ENCODE results near the gene ZNF236. TPM values are rescaled to one million over a fixed set of nuclear protein-coding genes. Genes with fewer than 3 reads are reported as not detected.

The ZNF236 gene
- polyA plus RNA-seq, 1 donor from 2014 or later = 7.7 TPM

DNA sequence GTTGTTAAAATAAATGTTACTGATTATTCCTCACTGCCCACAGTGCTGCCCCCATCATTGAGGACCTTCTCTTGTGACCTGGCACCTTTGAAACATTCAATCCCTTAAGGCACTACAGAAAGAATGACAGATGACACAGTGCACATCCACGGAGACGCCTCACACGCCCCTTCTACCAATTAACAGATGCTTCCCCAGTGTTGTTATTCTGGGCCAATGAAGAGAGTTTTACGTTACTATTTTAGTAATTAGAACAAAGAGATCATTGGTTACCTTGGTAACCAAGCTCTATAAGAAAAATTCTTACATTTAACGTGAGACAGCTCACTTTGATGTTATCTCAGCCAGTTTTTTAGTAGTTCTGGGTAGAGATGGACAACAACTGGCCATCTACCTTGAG, 152.0 kb downstream of the ZNF236 start:
- Histone ChIP-seq H3K4me3 (ENCODE audit: low read length) (no peak overlapping the region), H3K9me2 (ENCODE audit: insufficient read depth, low read length) (no peaks in the 10 kb centered on the region), H3K27ac (ENCODE audit: low read length) (no peak overlapping the region), H3K4me2 (ENCODE audit: low read length) (no peak overlapping the region), H3K36me3 (ENCODE audit: insufficient read depth, low read length) (no peaks in the 10 kb centered on the region), H3F3A (ENCODE audit: insufficient read depth, low read length, poor library complexity, severe bottlenecking) (no peaks in the 10 kb centered on the region), H3K9me3 (ENCODE audit: low read length) (no peaks in the 10 kb centered on the region), H3K9ac (ENCODE audit: low read length) (no peak overlapping the region), H3K79me2 (replicated peaks; ENCODE audit: insufficient read depth, low read length) (no peaks in the 10 kb centered on the region), H3K27me3 (ENCODE audit: insufficient read depth, low read depth, low read length) (no peaks in the 10 kb centered on the region), H4K20me1 (ENCODE audit: insufficient read depth) (no peaks in the 10 kb centered on the region), H2AFZ (ENCODE audit: low read depth, low read length) (no peak overlapping the region)
- TF ChIP-seq EP300 (conservative IDR thresholded peaks at IDR 0.05; ENCODE audit: poor library complexity, severe bottlenecking) (no peak), POLR2AphosphoS5 (IDR thresholded peaks at IDR 0.05) (no peak), EZH2 (IDR thresholded peaks at IDR 0.05; ENCODE audit: borderline replicate concordance, insufficient read depth, low read length, poor library complexity, severe bottlenecking) (no peak), RAD21 (conservative IDR thresholded peaks at IDR 0.05) (no peak), SMC3 (conservative IDR thresholded peaks at IDR 0.05; ENCODE audit: poor library complexity) (no peak), TAF1 (IDR thresholded peaks at IDR 0.05; ENCODE audit: low read depth) (no peak)
- TF ChIP-seq, protein P1, sequence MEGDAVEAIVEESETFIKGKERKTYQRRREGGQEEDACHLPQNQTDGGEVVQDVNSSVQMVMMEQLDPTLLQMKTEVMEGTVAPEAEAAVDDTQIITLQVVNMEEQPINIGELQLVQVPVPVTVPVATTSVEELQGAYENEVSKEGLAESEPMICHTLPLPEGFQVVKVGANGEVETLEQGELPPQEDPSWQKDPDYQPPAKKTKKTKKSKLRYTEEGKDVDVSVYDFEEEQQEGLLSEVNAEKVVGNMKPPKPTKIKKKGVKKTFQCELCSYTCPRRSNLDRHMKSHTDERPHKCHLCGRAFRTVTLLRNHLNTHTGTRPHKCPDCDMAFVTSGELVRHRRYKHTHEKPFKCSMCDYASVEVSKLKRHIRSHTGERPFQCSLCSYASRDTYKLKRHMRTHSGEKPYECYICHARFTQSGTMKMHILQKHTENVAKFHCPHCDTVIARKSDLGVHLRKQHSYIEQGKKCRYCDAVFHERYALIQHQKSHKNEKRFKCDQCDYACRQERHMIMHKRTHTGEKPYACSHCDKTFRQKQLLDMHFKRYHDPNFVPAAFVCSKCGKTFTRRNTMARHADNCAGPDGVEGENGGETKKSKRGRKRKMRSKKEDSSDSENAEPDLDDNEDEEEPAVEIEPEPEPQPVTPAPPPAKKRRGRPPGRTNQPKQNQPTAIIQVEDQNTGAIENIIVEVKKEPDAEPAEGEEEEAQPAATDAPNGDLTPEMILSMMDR (IDR thresholded peaks at IDR 0.05; ENCODE audit: poor library complexity, severe bottlenecking) = no peak
- TF ChIP-seq, protein P2, sequence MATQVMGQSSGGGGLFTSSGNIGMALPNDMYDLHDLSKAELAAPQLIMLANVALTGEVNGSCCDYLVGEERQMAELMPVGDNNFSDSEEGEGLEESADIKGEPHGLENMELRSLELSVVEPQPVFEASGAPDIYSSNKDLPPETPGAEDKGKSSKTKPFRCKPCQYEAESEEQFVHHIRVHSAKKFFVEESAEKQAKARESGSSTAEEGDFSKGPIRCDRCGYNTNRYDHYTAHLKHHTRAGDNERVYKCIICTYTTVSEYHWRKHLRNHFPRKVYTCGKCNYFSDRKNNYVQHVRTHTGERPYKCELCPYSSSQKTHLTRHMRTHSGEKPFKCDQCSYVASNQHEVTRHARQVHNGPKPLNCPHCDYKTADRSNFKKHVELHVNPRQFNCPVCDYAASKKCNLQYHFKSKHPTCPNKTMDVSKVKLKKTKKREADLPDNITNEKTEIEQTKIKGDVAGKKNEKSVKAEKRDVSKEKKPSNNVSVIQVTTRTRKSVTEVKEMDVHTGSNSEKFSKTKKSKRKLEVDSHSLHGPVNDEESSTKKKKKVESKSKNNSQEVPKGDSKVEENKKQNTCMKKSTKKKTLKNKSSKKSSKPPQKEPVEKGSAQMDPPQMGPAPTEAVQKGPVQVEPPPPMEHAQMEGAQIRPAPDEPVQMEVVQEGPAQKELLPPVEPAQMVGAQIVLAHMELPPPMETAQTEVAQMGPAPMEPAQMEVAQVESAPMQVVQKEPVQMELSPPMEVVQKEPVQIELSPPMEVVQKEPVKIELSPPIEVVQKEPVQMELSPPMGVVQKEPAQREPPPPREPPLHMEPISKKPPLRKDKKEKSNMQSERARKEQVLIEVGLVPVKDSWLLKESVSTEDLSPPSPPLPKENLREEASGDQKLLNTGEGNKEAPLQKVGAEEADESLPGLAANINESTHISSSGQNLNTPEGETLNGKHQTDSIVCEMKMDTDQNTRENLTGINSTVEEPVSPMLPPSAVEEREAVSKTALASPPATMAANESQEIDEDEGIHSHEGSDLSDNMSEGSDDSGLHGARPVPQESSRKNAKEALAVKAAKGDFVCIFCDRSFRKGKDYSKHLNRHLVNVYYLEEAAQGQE (IDR thresholded peaks at IDR 0.05; ENCODE audit: borderline replicate concordance) = no peak

DNA sequence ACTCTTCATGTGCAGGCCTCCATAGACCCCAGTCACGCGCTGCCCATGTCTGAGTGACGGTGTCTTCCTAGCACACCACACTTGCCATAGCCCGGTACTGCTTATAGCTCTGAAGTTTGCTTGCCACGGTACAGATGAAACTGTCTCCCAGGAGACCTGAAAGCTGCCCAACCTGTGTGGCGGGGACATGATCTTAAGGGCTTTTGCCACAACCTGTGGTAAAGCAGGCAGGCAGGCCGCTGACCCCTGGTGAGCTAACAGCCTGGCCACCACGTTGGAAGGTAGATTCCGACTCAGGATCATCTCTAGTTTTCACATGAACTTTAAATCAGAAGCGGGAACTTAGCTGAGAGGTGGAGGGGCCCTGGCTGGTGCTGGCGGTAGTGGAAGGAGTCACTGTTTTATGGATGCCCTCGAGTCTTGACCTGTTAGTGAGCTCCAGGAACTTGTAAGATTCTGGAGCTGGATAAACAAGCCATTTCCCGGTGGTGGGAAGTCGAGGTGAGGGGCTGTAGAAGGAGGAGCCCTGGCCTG, 153.3 kb downstream of the ZNF236 start:
- no peak overlapping the region for H2AFZ ChIP-seq (ENCODE audit: low read depth, low read length)
- H3K4me3 ChIP-seq (ENCODE audit: low read length) = no peak overlapping the region
- no peaks in the 10 kb centered on the region for H3K36me3 ChIP-seq (ENCODE audit: insufficient read depth, low read length)
- no peaks in the 10 kb centered on the region for H3K9me2 ChIP-seq (ENCODE audit: insufficient read depth, low read length)
- H3K9ac ChIP-seq (ENCODE audit: low read length) = no peak overlapping the region
- H3K27me3 ChIP-seq (ENCODE audit: insufficient read depth, low read depth, low read length) = no peaks in the 10 kb centered on the region
- no peaks in the 10 kb centered on the region for H3K79me2 ChIP-seq (replicated peaks; ENCODE audit: insufficient read depth, low read length)
- no peak overlapping the region for H3K4me2 ChIP-seq (ENCODE audit: low read length)
- H3F3A ChIP-seq (ENCODE audit: insufficient read depth, low read length, poor library complexity, severe bottlenecking) = no peaks in the 10 kb centered on the region
- TF ChIP-seq EZH2 (IDR thresholded peaks at IDR 0.05; ENCODE audit: borderline replicate concordance, insufficient read depth, low read length, poor library complexity, severe bottlenecking) = no peak
- no peak for TF ChIP-seq POLR2AphosphoS5 (IDR thresholded peaks at IDR 0.05)
- no peak for TF ChIP-seq RAD21 (conservative IDR thresholded peaks at IDR 0.05)
- no peak for TF ChIP-seq SMC3 (conservative IDR thresholded peaks at IDR 0.05; ENCODE audit: poor library complexity)
- TF ChIP-seq, protein P1 (IDR thresholded peaks at IDR 0.05; ENCODE audit: poor library complexity, severe bottlenecking) = no peak
- no peak for TF ChIP-seq EP300 (conservative IDR thresholded peaks at IDR 0.05; ENCODE audit: poor library complexity, severe bottlenecking)
- no peak for TF ChIP-seq TAF1 (IDR thresholded peaks at IDR 0.05; ENCODE audit: low read depth)
- TF ChIP-seq, protein P2 (IDR thresholded peaks at IDR 0.05; ENCODE audit: borderline replicate concordance) = no peak
- no peak for TF ChIP-seq MXI1 (conservative IDR thresholded peaks at IDR 0.05; ENCODE audit: poor library complexity, severe bottlenecking)
- no peaks in the 10 kb centered on the region for H4K20me1 ChIP-seq (ENCODE audit: insufficient read depth)
- H3K9me3 ChIP-seq (ENCODE audit: low read length) = no peaks in the 10 kb centered on the region
- no peak overlapping the region for H3K27ac ChIP-seq (ENCODE audit: low read length)

All from neural cell (in vitro differentiated cells).